ENCODE measurements around the gene HDLBP.
"Not testable (repeated sequence)": the region's sequence is repeated elsewhere in the genome, so short reads cannot be mapped to it uniquely, and the experiment has no call there.

The HDLBP gene

GRCh38 chr2:241329669-241330615 is 14.5 kb upstream of the HDLBP start:
- DNase-seq (ENCODE audit: low spot score), result no peak

- no peak for DNase-seq (ENCODE audit: low spot score)
These were observed 9.8 kb upstream of the HDLBP start for GRCh38 chr2:241325257-241325656.

- no peak for DNase-seq (ENCODE audit: low spot score)
These were observed 9.3 kb upstream of the HDLBP start for GRCh38 chr2:241324775-241325174.

- DNase-seq (ENCODE audit: low spot score), result no peak
These were observed 8.3 kb upstream of the HDLBP start for GRCh38 chr2:241323778-241324177.

GRCh38 chr2:241321886-241322285 is 6.4 kb upstream of the HDLBP start:
- no peak for DNase-seq (ENCODE audit: low spot score)

- no peak for DNase-seq (ENCODE audit: low spot score)
These were observed 5.6 kb upstream of the HDLBP start for GRCh38 chr2:241321033-241321432.

- no peak for DNase-seq (ENCODE audit: low spot score)
These were observed 4.9 kb upstream of the HDLBP start for GRCh38 chr2:241320394-241320793.

- not testable (repeated sequence) for DNase-seq (ENCODE audit: low spot score)
These were observed 3.4 kb upstream of the HDLBP start for GRCh38 chr2:241318830-241319229.

GRCh38 chr2:241317391-241317790 is 1.9 kb upstream of the HDLBP start:
- no peak for DNase-seq (ENCODE audit: low spot score)

- DNase-seq (ENCODE audit: low spot score), result no peak
These were observed 1.4 kb upstream of the HDLBP start for GRCh38 chr2:241316825-241317224.

- DNase-seq (ENCODE audit: low spot score), result no peak
These were observed 583 bp upstream of the HDLBP start, which contains the start of gene SEPTIN2 for GRCh38 chr2:241315879-241316631. TSS of gene SEPTIN2 (plus strand) at chr2:241315925. CDS start at chr2:241324233, 8,308 bp downstream.

GRCh38 chr2:241314226-241315092 is 1.0 kb downstream of the HDLBP start:
- DNase-seq (ENCODE audit: low spot score), result no peak

- DNase-seq (ENCODE audit: low spot score), result no peak
These were observed 1.9 kb downstream of the HDLBP start for GRCh38 chr2:241313543-241314095.

GRCh38 chr2:241312082-241312481 is 3.4 kb downstream of the HDLBP start:
- no peak for DNase-seq (ENCODE audit: low spot score)

GRCh38 chr2:241310917-241311566 is 4.4 kb downstream of the HDLBP start:
- DNase-seq (ENCODE audit: low spot score), result no peak

- DNase-seq (ENCODE audit: low spot score), result peak; percentile 41
These were observed 5.8 kb downstream of the HDLBP start for GRCh38 chr2:241309684-241310117.

GRCh38 chr2:241308832-241309500 is 6.5 kb downstream of the HDLBP start:
- DNase-seq (ENCODE audit: low spot score), result no peak

- no peak for DNase-seq (ENCODE audit: low spot score)
These were observed 7.2 kb downstream of the HDLBP start for GRCh38 chr2:241308267-241308666.

- DNase-seq (ENCODE audit: low spot score), result no peak
These were observed 8.4 kb downstream of the HDLBP start for GRCh38 chr2:241307055-241307454.

GRCh38 chr2:241304039-241304670 is 11.3 kb downstream of the HDLBP start:
- no peak for DNase-seq (ENCODE audit: low spot score)

Data from AG08396 (cell line).